SU-DHL-6 (cell line): ENCODE measurements around the gene LRFN2.

ENCODE experiments used
- EZH2phosphoT487 ChIP-seq: fragments of 200-600 bp; sonication (generic), shearing (Covaris generic); conservative IDR thresholded peaks from 2 replicates; pipeline ENCODE4 v1.6.1; 2018; ENCODE audit warnings: mild to moderate bottlenecking, antibody characterized with exemption, low read length, moderate library complexity, mixed read lengths
- TF ChIP-seq, protein P1 (sequence below): fragments of 200-600 bp; sonication (generic); IDR thresholded peaks from one replicate; pipeline ENCODE4 v1.5.1; 2017; ENCODE audit warnings: antibody characterized with exemption, mild to moderate bottlenecking, low read length, moderate library complexity; ENCODE audit not compliant: insufficient read depth, poor library complexity, severe bottlenecking

DNA sequence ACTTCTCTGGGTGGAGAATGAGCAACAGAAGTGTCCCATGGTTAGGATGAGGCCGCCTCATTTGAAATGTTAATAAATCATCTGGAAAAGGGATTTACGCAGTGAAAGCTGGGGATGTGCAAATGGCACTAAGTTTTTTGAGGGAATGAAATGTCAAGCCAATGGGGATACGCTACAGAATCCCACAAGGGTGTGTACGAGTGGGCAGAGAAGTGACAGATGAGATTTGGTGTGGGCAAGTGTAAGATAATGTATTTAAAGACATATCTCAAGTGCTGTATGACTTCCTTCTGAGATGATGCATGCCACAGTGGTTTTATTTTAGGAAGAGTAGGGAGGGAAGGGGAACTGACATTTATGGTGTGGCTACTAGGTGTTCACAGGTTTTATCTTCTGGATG is 100.6 kb downstream of the LRFN2 start:
- TF ChIP-seq, protein P1, sequence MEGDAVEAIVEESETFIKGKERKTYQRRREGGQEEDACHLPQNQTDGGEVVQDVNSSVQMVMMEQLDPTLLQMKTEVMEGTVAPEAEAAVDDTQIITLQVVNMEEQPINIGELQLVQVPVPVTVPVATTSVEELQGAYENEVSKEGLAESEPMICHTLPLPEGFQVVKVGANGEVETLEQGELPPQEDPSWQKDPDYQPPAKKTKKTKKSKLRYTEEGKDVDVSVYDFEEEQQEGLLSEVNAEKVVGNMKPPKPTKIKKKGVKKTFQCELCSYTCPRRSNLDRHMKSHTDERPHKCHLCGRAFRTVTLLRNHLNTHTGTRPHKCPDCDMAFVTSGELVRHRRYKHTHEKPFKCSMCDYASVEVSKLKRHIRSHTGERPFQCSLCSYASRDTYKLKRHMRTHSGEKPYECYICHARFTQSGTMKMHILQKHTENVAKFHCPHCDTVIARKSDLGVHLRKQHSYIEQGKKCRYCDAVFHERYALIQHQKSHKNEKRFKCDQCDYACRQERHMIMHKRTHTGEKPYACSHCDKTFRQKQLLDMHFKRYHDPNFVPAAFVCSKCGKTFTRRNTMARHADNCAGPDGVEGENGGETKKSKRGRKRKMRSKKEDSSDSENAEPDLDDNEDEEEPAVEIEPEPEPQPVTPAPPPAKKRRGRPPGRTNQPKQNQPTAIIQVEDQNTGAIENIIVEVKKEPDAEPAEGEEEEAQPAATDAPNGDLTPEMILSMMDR = no peak
- no peak for TF ChIP-seq EZH2phosphoT487
